ENCODE data around the gene BCL2. TPM values are rescaled to one million over a fixed set of nuclear protein-coding genes. Genes with fewer than 3 reads are reported as not detected.

Gene BCL2
- total RNA-seq, 1 experiment from 2014 or later: 1.3 TPM

DNA sequence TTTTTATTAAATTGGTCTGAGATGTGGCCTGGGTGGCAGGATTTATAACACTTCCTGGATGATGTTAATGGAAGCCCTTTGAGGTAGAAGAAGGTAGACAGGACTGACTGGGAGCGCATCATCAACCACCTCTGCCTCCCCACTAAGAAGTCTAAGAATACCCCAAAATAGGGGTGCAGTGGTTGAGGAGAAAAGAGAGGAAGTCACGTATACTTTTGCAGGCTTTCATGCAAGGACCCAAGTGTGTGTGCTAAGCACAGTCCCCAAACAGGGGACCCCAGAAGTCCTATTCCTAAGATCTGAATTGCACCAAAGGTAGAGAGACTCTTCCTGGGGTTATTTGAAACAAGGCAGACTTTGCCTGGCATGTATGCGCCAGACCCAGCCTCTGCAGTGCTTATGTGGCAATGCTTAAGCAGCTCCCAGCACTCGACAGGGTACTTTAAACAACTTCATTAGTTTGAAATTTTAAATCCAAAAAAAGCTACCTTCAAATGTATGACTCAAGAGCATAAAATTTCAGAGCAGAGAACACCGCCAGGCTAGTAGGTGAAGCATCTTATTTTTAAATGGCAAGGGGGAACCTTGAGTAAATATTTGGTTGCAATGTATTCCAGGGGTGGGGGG lies 35.3 kb downstream of the BCL2 start:
- Histone ChIP-seq H3T11ph (ENCODE audit: low read length) (no peak overlapping the region), H3K4me1 (ENCODE audit: insufficient read depth, low read length) (no peaks in the 10 kb centered on the region), H2BK15ac (ENCODE audit: low read depth, low read length) (no peak overlapping the region), H3K9me3 (ENCODE audit: control insufficient read depth, low read depth, low read length) (no peaks in the 10 kb centered on the region), H4K20me1 (ENCODE audit: control insufficient read depth, insufficient read depth, insufficient read length) (no peaks in the 10 kb centered on the region), H3K4me2 (ENCODE audit: insufficient read depth, insufficient read length, low read length) (no peak overlapping the region), H2BK12ac (ENCODE audit: insufficient read length, low read depth, low read length) (no peak overlapping the region), H3K23me2 (ENCODE audit: insufficient read length, low read depth, low read length, poor library complexity, severe bottlenecking) (no peaks in the 10 kb centered on the region), H3K27me3 (ENCODE audit: insufficient read depth, low read length) (no peaks in the 10 kb centered on the region), H3K14ac (ENCODE audit: insufficient read depth, low read length) (no peak overlapping the region), H3K79me2 (ENCODE audit: insufficient read depth, low read length) (no peaks in the 10 kb centered on the region), H4K8ac (replicated peaks; ENCODE audit: insufficient read length, low read depth, low read length) (no peak overlapping the region), H4K91ac (ENCODE audit: insufficient read length, low read depth, low read length) (no peak overlapping the region), H3K9ac (ENCODE audit: extremely low read depth, insufficient read length, low read length) (no peak overlapping the region), H3K27ac (ENCODE audit: insufficient read length, low read depth, low read length) (no peak overlapping the region), H3K79me1 (ENCODE audit: insufficient read depth, low read depth, low read length, poor library complexity, severe bottlenecking) (no peaks in the 10 kb centered on the region), H2BK5ac (ENCODE audit: insufficient read length, low read length) (no peak overlapping the region), H3K4ac (ENCODE audit: low read depth, low read length) (no peak overlapping the region), H3K18ac (ENCODE audit: insufficient read length, low read depth, low read length) (no peak overlapping the region), H4K5ac (ENCODE audit: insufficient read length, low read depth, low read length) (no peak overlapping the region), H2AFZ (ENCODE audit: low read length) (no peak overlapping the region), H3K23ac (ENCODE audit: insufficient read length, low read depth, low read length) (no peak overlapping the region), H2AK5ac (ENCODE audit: insufficient read length, low read length) (no peak overlapping the region), H2BK120ac (ENCODE audit: low read depth, low read length, poor library complexity, severe bottlenecking) (no peak overlapping the region), H2BK20ac (ENCODE audit: low read depth, low read length, poor library complexity, severe bottlenecking) (no peak overlapping the region), H3K56ac (ENCODE audit: insufficient read length, low read depth, low read length) (no peak overlapping the region)
- H3K36me3 Mint-ChIP-seq (ENCODE audit: insufficient read depth in 1 of 3, low read depth in 3 of 3): no peaks in the 10 kb centered on the region
- no peaks in the 10 kb centered on the region for H3K9me3 Mint-ChIP-seq
- no peak for DNase-seq
- H3K4me1 Mint-ChIP-seq: peaks cover 0 to 7% of the 10 kb centered on the region in 2 experiments; a peak in 1 of 4 replicates
- TF ChIP-seq, protein P1, sequence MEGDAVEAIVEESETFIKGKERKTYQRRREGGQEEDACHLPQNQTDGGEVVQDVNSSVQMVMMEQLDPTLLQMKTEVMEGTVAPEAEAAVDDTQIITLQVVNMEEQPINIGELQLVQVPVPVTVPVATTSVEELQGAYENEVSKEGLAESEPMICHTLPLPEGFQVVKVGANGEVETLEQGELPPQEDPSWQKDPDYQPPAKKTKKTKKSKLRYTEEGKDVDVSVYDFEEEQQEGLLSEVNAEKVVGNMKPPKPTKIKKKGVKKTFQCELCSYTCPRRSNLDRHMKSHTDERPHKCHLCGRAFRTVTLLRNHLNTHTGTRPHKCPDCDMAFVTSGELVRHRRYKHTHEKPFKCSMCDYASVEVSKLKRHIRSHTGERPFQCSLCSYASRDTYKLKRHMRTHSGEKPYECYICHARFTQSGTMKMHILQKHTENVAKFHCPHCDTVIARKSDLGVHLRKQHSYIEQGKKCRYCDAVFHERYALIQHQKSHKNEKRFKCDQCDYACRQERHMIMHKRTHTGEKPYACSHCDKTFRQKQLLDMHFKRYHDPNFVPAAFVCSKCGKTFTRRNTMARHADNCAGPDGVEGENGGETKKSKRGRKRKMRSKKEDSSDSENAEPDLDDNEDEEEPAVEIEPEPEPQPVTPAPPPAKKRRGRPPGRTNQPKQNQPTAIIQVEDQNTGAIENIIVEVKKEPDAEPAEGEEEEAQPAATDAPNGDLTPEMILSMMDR (conservative IDR thresholded peaks at IDR 0.05): no peak
- no peaks in the 10 kb centered on the region; the same call in 1 of the 2 replicates for H3K27me3 Mint-ChIP-seq (ENCODE audit: low read depth)
- H3K27ac Mint-ChIP-seq: no peak overlapping the region; a peak in 1 of 7 replicates
- no CpG with 5 or more reads among the region's 5 CpGs for WGBS (ENCODE audit: extremely low coverage, insufficient read length, low lambda C conversion rate)
- no peak overlapping the region for H3K4me3 Mint-ChIP-seq

All from H9 (cell line).